Glutamatergic neuron (in vitro differentiated cells): ENCODE measurements around the gene ARFIP2. TPM values are rescaled to one million over a fixed set of nuclear protein-coding genes. Genes with fewer than 3 reads are reported as not detected.

Source experiments
- DNase-seq: peaks from one replicate; pipeline ENCODE4 v3.0.0; 2022
- H3K27ac Mint-ChIP-seq: one replicate; pipeline ENCODE4 v1.8.0; 2020; ENCODE audit warnings: mild to moderate bottlenecking, mixed read lengths, inconsistent platforms; ENCODE audit not compliant: unreplicated experiment
- H3K27me3 Mint-ChIP-seq: one replicate; pipeline ENCODE4 v1.8.0; 2020; ENCODE audit warnings: mild to moderate bottlenecking, moderate library complexity, mixed read lengths, inconsistent platforms; ENCODE audit not compliant: unreplicated experiment
- H3K36me3 Mint-ChIP-seq: one replicate; pipeline ENCODE4 v1.8.0; 2020; ENCODE audit warnings: mild to moderate bottlenecking, mixed read lengths, inconsistent platforms; ENCODE audit not compliant: unreplicated experiment
- H3K4me1 Mint-ChIP-seq: one replicate; pipeline ENCODE4 v1.8.0; 2020; ENCODE audit warnings: mild to moderate bottlenecking, low read depth, mixed read lengths, inconsistent platforms; ENCODE audit not compliant: unreplicated experiment
- H3K4me3 Mint-ChIP-seq: one replicate; pipeline ENCODE4 v1.8.0; 2020; ENCODE audit warnings: mild to moderate bottlenecking, mixed read lengths, inconsistent platforms; ENCODE audit not compliant: unreplicated experiment
- H3K9me3 Mint-ChIP-seq: one replicate; pipeline ENCODE4 v1.8.0; 2020; ENCODE audit warnings: mild to moderate bottlenecking, moderate library complexity, mixed read lengths, inconsistent platforms; ENCODE audit not compliant: unreplicated experiment
- CTCF ChIP-seq: fragments of 200-600 bp; sonication (generic); IDR thresholded peaks from one replicate; pipeline ENCODE4 v1.5.0; 2021; ENCODE audit not compliant: partially characterized antibody, unreplicated experiment
- total RNA-seq: library from RNA; stranded (reverse); fragmentation: NEBNext Ultra II Directional; extraction: Animal tissue kit (Norgen Biotek cat#: 25700); gene quantifications from one replicate; pipeline ENCODE4 v1.2.1, GENCODE V29; 2021; ENCODE audit not compliant: unreplicated experiment

Gene ARFIP2
- total RNA-seq, 1 donor from 2014 or later = 53.3 TPM

DNA sequence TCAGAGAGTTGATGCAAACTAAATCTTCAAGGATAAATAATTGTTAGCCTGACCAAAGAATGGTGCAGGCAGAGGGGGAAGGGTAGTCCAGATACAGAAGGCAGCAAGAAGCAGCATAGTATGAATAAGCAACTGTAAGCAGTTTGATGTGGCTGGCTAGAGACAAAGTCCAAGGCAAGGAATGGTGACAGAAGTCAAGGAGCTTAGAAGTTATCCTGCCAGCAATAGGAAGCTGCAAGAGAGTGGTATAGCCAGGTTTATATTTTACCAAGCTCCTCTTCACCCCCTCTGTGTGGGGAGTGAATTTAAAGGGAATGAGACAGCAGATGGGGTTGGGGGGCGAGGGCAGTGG is 22.1 kb downstream of the ARFIP2 start:
- Mint-ChIP-seq H3K36me3 (peaks cover 8% of the 10 kb centered on the region), H3K9me3 (no peaks in the 10 kb centered on the region), H3K4me1 (no peaks in the 10 kb centered on the region), H3K4me3 (no peak overlapping the region), H3K27ac (no peak overlapping the region), H3K27me3 (peaks cover 8% of the 10 kb centered on the region)
- DNase-seq = no peak
- no peak for TF ChIP-seq CTCF

- Mint-ChIP-seq H3K27ac (no peak overlapping the region), H3K36me3 (peaks cover 2% of the 10 kb centered on the region), H3K4me3 (no peak overlapping the region), H3K4me1 (no peaks in the 10 kb centered on the region), H3K27me3 (peaks cover 7% of the 10 kb centered on the region), H3K9me3 (no peaks in the 10 kb centered on the region)
- DNase-seq = no peak
- TF ChIP-seq CTCF = no peak
These were observed 22.6 kb downstream of the ARFIP2 start for GRCh38 chr11:6458352-6459098.

- H3K4me3 Mint-ChIP-seq = no peak overlapping the region
- DNase-seq = no peak
- H3K27ac Mint-ChIP-seq = no peak overlapping the region
- no peaks in the 10 kb centered on the region for H3K4me1 Mint-ChIP-seq
- no peaks in the 10 kb centered on the region for H3K9me3 Mint-ChIP-seq
- no peaks in the 10 kb centered on the region for H3K36me3 Mint-ChIP-seq
- H3K27me3 Mint-ChIP-seq = peaks cover 5% of the 10 kb centered on the region
- TF ChIP-seq CTCF = no peak
These were observed 23.4 kb downstream of the ARFIP2 start for GRCh38 chr11:6457581-6458320.

- H3K4me1 Mint-ChIP-seq = no peaks in the 10 kb centered on the region
- H3K27ac Mint-ChIP-seq = no peak overlapping the region
- TF ChIP-seq CTCF = no peak
- no peaks in the 10 kb centered on the region for H3K36me3 Mint-ChIP-seq
- no peaks in the 10 kb centered on the region for H3K9me3 Mint-ChIP-seq
- H3K4me3 Mint-ChIP-seq = no peak overlapping the region
- H3K27me3 Mint-ChIP-seq = peaks cover 5% of the 10 kb centered on the region
- no peak for DNase-seq
These were observed 24.6 kb downstream of the ARFIP2 start for GRCh38 chr11:6456361-6457073.
